GM21723 (cell line): ENCODE results near the gene ASIC1.
"Not testable (repeated sequence)": the region's sequence is repeated elsewhere in the genome, so short reads cannot be mapped to it uniquely, and the experiment has no call there.

ENCODE experiments used
- ATAC-seq: cut with Tn5 transposase; IDR thresholded peaks from one replicate; pipeline ENCODE4 v1.9.1; 2021; ENCODE audit warnings: mild to moderate bottlenecking, moderate library complexity; ENCODE audit not compliant: unreplicated experiment

Gene ASIC1

DNA sequence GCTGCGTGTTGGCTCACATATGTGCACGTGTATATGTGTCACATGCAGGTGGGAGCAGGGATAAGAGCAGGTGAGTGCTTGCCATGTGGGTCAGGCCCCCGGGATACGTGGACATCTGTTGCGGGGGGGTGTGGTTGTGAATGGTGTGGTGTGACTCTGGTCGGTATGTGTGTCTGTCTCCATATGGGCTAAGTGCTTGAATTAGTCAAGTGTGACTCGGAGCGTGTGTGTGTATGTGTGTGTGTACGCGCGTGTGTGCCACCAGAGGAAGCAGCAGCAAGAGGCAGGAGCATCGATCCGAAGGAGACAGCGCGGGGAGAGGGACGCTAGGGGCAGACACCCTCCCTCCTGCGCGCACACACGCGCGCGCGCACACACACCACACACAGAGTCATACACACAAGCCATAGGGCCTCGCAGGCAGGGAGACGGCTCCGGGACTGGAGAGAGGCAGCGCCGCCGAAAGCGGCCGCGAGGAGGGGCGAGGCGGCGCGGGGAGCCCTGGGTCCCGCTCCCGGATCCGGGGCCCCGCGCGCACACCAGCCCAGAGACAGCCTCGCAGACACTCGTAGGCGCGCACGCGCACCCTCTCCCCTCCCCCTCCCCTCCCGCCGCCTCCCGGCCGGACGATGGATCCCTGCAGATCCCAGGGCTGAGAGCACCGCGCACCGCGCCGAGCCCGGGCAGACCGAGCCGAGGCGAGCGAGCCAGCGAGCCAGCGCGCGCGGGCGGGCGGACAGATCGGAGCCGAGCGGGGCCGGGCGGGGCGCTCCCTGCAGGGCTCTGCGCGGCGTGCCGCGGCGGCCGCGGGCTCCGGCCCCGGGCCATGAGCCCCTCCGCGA lies at the start of gene ASIC1:
ASIC1 (plus strand) TSS at position 597 of the 842 bp plus-strand sequence. CDS start 1,171 bp downstream, outside the sequence.
- ATAC-seq = no peak

DNA sequence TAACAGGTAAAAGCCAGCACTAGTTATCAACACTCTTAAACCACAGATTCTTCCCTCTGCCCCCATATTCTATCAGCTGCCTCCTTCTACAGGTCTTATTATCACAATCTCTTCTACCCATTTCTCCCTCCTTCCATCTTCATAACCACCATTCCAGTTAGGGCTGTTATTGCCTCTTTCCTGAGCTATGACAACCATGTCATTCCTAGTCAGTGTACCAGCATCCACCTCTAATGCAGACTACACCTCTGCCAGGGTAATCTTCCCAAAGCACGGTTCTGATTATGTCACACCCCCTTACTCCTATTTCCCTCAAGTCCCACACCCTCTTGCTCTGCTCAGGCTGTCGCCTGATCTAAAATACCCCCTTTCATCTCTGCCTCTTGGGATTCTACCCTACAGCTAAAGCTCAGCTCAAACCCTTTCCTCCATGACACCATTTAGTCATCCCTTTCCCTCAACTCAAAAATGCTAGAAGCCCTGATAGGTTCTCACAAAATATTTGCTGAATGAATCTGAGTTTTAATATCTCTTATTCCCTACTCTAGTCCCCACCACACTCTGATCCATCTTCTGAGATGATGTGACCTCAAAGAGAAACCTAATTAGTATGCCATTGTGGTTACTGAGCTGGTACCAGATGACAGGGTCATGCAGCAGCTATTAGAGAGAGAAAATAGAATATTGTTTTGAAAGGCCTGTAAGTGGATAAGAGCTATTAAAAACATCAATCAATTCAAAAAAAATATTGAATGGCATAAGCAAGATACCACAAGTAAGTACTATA lies 43.8 kb upstream of the ASIC1 start:
- no peak for ATAC-seq

DNA sequence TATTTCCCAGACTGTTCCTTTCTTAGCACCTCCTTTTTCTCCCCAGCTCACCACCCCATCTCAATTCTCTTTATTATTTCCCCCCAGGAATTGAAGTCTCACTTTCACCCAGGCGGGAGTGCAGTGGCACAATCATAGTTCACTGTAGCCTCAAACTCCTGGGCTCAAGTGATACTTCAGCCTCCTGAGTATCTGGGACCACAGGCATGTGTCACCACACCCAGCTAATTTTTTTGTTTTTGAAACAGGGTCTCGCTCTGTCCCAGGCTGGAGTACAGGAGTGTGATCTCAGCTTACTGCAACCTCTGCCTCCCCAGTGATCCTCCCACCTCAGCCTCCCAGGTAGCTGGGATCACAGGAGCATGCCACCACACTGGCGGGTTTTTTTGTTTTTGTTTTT lies 43.1 kb upstream of the ASIC1 start:
- no peak for ATAC-seq

GRCh38 chr12:50016501-50017475 lies 40.6 kb upstream of the ASIC1 start:
- no peak for ATAC-seq

- no peak for ATAC-seq
Measured at GRCh38 chr12:50017641-50018040, 39.8 kb upstream of the ASIC1 start.

- no peak for ATAC-seq
Measured at GRCh38 chr12:50018154-50018553, 39.2 kb upstream of the ASIC1 start.

DNA sequence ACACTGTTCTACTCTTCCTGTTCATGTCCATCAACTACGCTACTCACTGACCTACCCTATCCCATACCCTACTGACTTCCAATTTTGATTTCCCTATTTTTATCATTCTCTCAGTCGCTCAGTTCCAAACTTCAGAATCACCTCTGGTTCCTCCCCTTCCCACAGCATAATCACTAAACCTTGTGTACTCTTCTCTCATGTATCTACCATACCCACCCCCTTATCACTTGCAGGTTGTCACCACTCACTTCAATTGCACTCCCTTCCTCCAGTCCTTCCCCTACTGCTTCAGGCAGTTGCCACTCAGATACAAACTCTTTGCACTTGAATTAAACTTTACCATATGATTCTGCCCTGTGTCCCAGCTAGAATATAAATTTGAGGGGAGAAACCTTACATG lies 38.4 kb upstream of the ASIC1 start:
- no peak for ATAC-seq

DNA sequence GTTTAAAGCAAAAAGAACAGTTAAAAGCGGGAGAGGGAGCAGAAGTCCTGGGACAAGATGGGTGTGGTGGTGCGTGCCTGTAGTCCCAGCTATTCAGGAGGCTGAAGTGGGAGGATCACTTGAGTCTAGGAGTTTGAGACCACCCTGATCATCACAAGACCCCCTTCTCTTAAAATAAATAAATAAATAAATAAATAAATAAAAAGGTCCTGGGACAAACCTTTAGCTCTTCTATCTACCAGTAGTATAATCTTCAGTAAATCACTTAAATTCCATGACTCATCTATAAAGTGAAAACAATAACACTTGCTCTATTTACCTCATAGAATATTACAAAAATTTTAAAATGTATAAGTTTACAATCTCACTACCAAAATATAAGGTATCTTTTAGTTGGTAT lies 37.9 kb upstream of the ASIC1 start:
- ATAC-seq = no peak

DNA sequence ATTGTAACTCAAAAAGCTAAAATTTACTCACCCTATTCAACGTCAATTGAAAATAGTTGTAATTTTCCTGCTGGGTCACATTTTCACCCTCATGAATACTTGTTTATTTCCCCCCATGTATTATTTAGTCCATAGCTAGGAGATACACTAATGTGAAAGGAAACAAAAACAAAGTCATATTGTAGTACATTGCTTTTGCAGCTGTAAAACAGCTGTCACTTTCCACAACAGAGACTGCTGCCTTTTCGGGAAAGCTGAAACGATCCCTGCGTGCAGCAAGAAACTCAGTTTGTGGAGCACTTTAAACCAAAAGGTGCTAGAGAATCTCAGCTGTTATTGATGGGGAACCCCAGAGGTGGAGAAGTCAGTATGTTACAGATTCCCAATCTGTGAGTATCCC lies 36.4 kb upstream of the ASIC1 start:
- no peak for ATAC-seq

DNA sequence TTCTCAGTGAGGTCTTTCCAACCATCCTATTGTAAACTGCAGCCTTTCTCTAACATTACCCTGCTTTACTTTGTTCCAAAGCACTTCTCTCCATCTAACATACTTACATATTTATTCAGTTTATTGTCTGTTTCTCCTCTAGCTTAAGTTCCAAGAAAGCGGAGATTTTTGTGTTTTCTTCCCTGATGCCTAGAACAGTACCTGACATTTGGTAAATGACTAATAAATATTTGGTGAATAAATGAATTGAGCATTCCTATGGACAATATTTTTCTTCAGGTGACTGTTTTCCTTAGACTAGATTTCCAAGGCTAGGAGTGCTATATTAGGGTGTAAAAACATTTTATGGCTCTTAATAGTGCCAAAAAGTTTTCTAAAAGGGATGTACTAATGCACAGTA lies 34.5 kb upstream of the ASIC1 start:
- no peak for ATAC-seq

DNA sequence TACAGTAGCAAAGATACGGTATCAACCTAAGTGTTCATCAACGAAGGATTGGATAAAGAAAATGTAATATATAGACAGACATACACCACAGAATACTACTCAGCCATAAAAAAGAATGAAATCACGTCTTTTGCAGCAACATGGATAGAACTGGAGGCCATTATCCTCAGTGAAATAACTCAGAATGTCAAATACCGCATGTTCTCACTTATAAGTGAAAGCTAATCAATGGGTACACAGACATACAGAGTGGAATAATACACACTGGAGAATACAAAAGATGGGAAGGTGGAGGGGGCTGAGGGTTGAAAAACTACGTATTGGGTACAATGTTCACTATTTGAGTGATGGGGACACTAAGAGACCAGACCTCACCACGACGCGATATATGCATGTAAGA lies 33.2 kb upstream of the ASIC1 start:
- no peak for ATAC-seq

- peak; percentile 34 for ATAC-seq
Measured at GRCh38 chr12:50024805-50025186, 32.6 kb upstream of the ASIC1 start.

DNA sequence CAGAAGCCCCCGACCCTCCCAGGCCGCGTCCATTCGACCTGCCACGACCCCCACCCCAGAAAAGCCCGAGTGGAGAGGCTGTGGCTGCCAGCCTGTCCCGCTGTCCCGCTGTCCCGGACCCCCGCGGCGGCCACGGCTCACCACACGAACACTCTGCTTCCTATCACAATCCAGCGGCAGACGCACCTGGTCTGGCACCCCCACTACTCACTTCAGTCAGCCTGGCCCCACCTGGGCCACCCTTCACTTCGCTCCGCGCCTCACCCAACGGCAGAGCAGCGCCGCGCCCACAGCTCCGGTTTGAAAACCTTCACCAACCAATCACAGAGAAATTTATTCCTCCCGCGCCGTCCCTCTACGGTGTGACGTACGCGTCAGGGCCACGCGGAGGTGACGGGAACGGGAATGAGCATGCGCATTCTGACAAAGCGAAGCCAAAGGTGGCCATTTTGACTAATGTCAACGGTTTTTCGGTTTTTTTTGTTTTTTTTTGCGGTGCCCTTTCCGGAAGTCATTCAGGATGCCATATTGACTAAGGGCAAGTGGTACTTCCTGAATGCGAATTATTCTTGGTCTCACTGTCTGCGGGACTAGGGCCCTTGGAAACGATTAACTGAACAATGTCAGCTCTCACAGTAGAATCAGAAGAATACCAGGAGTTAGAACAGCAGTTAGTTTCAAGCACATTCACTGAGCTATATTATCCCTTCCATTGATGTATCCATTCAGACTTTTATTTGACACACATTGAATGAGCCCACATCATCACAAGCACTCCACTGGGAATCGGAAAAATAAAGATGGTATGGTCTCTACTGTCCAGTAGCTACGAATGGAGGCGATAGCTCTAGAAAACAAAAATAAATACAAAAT lies 32.0 kb upstream of the ASIC1 start, which contains the start of gene RACGAP1:
RACGAP1 (minus strand) TSS at position 308 of the 873 bp plus-strand sequence. CDS start 8,779 bp downstream, outside the sequence.
- peak; percentile 97 for ATAC-seq

DNA sequence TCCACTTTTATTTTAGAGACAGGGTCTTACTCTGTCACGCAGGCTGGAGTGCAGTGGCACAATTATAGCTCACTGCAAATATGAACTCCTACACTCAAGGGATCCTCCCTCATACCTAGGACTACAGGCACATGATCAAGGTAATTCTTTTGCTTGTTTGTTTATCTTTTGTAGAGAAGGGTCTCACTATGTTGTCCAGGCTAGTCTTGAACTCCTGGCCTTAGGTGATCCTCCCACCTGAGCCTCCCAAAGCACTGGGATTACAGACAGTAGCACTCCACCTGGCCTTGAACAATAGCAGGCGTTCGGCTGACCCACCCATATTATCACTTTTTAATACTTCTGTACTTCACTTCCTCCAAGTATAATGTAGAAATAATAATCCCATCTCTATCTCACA lies 30.7 kb upstream of the ASIC1 start:
- no peak for ATAC-seq

- ATAC-seq = not testable (repeated sequence)
Measured at GRCh38 chr12:50030449-50030848, 26.9 kb upstream of the ASIC1 start.

DNA sequence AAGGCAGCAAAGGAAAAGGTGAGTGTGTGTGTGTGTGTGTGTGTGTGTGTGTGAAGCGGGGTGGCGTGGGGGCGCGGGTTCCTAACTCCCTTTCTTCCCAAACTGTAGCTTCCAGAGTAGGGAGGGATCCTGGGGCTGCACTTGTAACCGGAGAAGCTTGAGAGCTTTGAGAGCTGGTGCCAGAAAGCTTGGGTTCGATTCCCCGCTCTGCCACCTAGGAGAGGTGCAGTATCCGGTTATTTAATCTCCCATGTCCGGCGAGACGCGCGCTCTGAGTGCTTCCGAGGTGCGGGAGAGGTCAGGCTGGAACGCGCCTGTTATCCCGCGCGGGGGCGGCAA lies 24.9 kb upstream of the ASIC1 start:
- no peak for ATAC-seq

DNA sequence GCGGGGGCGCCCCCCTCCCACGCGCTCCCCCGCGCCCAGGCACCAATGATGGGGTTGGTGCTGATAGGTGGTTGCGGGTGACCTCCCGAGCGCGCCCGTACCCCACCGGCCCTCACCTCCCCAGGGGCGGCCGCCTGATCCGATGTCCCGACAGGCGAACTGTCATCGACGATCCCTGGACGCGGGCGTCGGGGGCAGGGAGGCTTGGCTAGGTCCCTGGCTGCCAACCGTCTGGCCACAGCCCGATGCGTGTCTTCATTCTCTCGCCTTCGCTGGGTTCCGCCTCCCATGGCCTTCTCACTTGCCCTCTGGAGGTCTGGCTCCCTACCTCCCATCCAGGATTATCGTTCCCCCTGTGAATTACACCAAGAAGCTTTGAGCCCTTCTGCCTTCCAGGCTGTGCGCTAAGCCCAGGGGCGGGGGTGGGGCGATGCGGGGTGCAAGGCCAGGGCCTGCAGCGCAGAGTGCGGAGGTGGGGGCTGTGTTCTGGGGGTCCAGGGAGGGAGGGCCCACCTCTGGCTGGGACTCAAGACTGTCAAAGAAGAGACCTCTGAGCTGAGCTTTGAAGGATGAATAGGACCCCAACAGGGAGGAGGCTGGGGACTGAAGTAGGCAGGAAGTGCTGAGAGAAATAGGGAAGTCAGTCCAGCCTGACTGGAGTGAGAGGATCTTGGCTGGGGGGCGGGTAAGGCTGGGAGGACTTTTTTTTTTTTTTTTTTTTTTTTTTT lies 24.4 kb upstream of the ASIC1 start:
- ATAC-seq = no peak

- ATAC-seq = no peak
Measured at GRCh38 chr12:50038336-50038735, 19.1 kb upstream of the ASIC1 start.

- ATAC-seq = no peak
Measured at GRCh38 chr12:50039151-50039835, 18.1 kb upstream of the ASIC1 start.
